Mucosa of descending colon (tissue), 3 donors: ENCODE data around the gene ETV6. TPM values are rescaled to one million over a fixed set of nuclear protein-coding genes. Genes with fewer than 3 reads are reported as not detected.

Experiments
- ATAC-seq: fragments of 200-7000 bp; cut with Tn5 transposase; one replicate; pipeline ENCODE4 v1.9.1; 2020; ENCODE audit warnings: mild to moderate bottlenecking, moderate library complexity
- DNase-seq, 3 donors: peaks; one replicate each; pipeline ENCODE4 v3.0.0-alpha.2; 2020
- H3K36me3 ChIP-seq: fragments of 200-600 bp; one replicate; pipeline ENCODE4 v1.8.0; 2021; ENCODE audit warnings: low read depth, mild to moderate bottlenecking
- H3K4me1 ChIP-seq: fragments of 200-600 bp; one replicate; pipeline ENCODE4 v1.8.0; 2021; ENCODE audit warnings: low read depth, mild to moderate bottlenecking
- H3K4me3 ChIP-seq: fragments of 200-600 bp; one replicate; pipeline ENCODE4 v1.8.0; 2021; ENCODE audit warnings: mild to moderate bottlenecking
- H3K9me3 ChIP-seq: fragments of 200-600 bp; one replicate; pipeline ENCODE4 v1.8.0; 2021; ENCODE audit warnings: mild to moderate bottlenecking
- CTCF ChIP-seq: fragments of 200-600 bp; IDR thresholded peaks from one replicate; pipeline ENCODE4 v1.8.0; 2022; ENCODE audit warnings: antibody characterized with exemption, mild to moderate bottlenecking
- intact Hi-C, 2 donors: fragments of 100-400 bp; cut with DNase I in 1 of 2; cut with micrococcal nuclease in 1 of 2; formaldehyde crosslinking; loops; one replicate each; pipeline versions ENCODE4 v1.11.0 to v1.11.1; 2022; cut with DNase I, micrococcal nuclease
- total RNA-seq, 3 donors: library from RNA; stranded (reverse); fragmentation: NEBNext Ultra II Directional in 2 of 3; extraction: Animal tissue kit (Norgen Biotek cat#: 25700) in 2 of 3; gene quantifications; one replicate each; pipeline versions ENCODE4 v1.2.1 to v1.2.4, GENCODE V29; 2021 to 2023
- donor health status: DM: no; HTN: no; CAD: no; lungs with moderate emphysema.
- donor health status: DM: no; HTN: no; CAD: no.
- donor health status: DM: no; HTN: yes; CAD: no.

The ETV6 gene
- total RNA-seq, 3 donors from 2014 or later = 60.9 to 74.3 (median 72.8) TPM

- no peaks in the 10 kb centered on the region for H3K9me3 ChIP-seq
- ATAC-seq (no peak), DNase-seq (no peak)
- peaks cover 13% of the 10 kb centered on the region for H3K4me1 ChIP-seq
- H3K36me3 ChIP-seq = no peaks in the 10 kb centered on the region
- H3K4me3 ChIP-seq = no peak overlapping the region
- TF ChIP-seq CTCF = no peak
- intact Hi-C loops = no loop called here
These were observed 207.5 kb downstream of the ETV6 start for GRCh38 chr12:11856971-11857370.

- intact Hi-C loops = no loop called here
- no peak for ATAC-seq
- peaks cover 12% of the 10 kb centered on the region for H3K4me1 ChIP-seq
- no peak for TF ChIP-seq CTCF
- no peak for DNase-seq
- H3K36me3 ChIP-seq = no peaks in the 10 kb centered on the region
- H3K4me3 ChIP-seq = no peak overlapping the region
- H3K9me3 ChIP-seq = no peaks in the 10 kb centered on the region
These were observed 210.4 kb downstream of the ETV6 start for GRCh38 chr12:11859705-11860425.

- Histone ChIP-seq H3K4me1 (peaks cover 9% of the 10 kb centered on the region), H3K9me3 (peaks cover 7% of the 10 kb centered on the region), H3K4me3 (no peak overlapping the region), H3K36me3 (no peaks in the 10 kb centered on the region)
- ATAC-seq (no peak), DNase-seq (no peak)
- TF ChIP-seq CTCF = no peak
- intact Hi-C loops = no loop called here
These were observed 211.8 kb downstream of the ETV6 start for GRCh38 chr12:11861155-11861863.

- TF ChIP-seq CTCF = no peak
- peaks cover 9% of the 10 kb centered on the region for H3K4me1 ChIP-seq
These were observed 212.6 kb downstream of the ETV6 start for GRCh38 chr12:11861864-11862600.

GRCh38 chr12:11862798-11863197, 213.3 kb downstream of the ETV6 start:
- peaks cover 9% of the 10 kb centered on the region for H3K4me1 ChIP-seq
- no peaks in the 10 kb centered on the region for H3K36me3 ChIP-seq
- intact Hi-C loops = no loop called here
- H3K4me3 ChIP-seq = no peak overlapping the region
- ATAC-seq (peak; percentile 47), DNase-seq (no peak)
- peaks cover 10% of the 10 kb centered on the region for H3K9me3 ChIP-seq
- no peak for TF ChIP-seq CTCF

More at GRCh38 chr12:11861864-11862600, 212.6 kb downstream of the ETV6 start:
- Histone ChIP-seq H3K9me3 (peaks cover 10% of the 10 kb centered on the region), H3K4me3 (no peak overlapping the region), H3K36me3 (no peaks in the 10 kb centered on the region)
- DNase-seq = no peak
- no peak for ATAC-seq
- intact Hi-C loops = no loop called here
